K562 (cell line): ENCODE measurements around the gene FKBP2. TPM values are rescaled to one million over a fixed set of nuclear protein-coding genes. Genes with fewer than 3 reads are reported as not detected.

Source experiments
- CHD2 ChIP-seq: IDR thresholded peaks from 2 replicates; pipeline ENCODE4 v1.6.1; 2011; ENCODE audit warnings: low read depth, low read length
- CHD7 ChIP-seq: fragments of 200-600 bp; sonication (generic); IDR thresholded peaks from one replicate; pipeline ENCODE4 v1.6.1; 2012; ENCODE audit warnings: mild to moderate bottlenecking, low read depth, low read length, inconsistent platforms
- E2F3 ChIP-seq: fragments of 250-450 bp; sonication (Bioruptor Pico); IDR thresholded peaks from 2 replicates; pipeline ENCODE4 v1.4.0; 2020; ENCODE audit warnings: mild to moderate bottlenecking
- E2F8 ChIP-seq: fragments of 450-650 bp; IDR thresholded peaks from 2 replicates; pipeline ENCODE4 v1.7.1; 2018; ENCODE audit warnings: mild to moderate bottlenecking, low read depth; ENCODE audit not compliant: partially characterized antibody
- LARP7 ChIP-seq: fragments of 450-650 bp; IDR thresholded peaks from 2 replicates; pipeline ENCODE4 v1.6.1; 2016
- POLR2G ChIP-seq: fragments of 200-400 bp; formaldehyde crosslinking; IDR thresholded peaks from 2 replicates; pipeline ENCODE4 v1.6.1; 2017; ENCODE audit warnings: low read depth, mild to moderate bottlenecking, antibody characterized with exemption, low read length, moderate library complexity
- PRPF4 ChIP-seq: fragments of 200-400 bp; formaldehyde crosslinking; IDR thresholded peaks from one replicate; pipeline ENCODE4 v1.6.1; 2017; ENCODE audit warnings: low read length, low read depth, mild to moderate bottlenecking; ENCODE audit not compliant: insufficient read depth, poor library complexity, severe bottlenecking
- RBM22 ChIP-seq: fragments of 200-400 bp; formaldehyde crosslinking; IDR thresholded peaks from 2 replicates; pipeline ENCODE4 v1.6.1; 2018; ENCODE audit warnings: low read length, low read depth; ENCODE audit not compliant: poor library complexity, severe bottlenecking
- SETDB1 ChIP-seq: IDR thresholded peaks from one replicate; pipeline ENCODE4 v1.6.1; 2012; ENCODE audit warnings: low read length, control low read depth, inconsistent platforms
- SMAD1 ChIP-seq: fragments of 150-350 bp; IDR thresholded peaks from 2 replicates; pipeline ENCODE4 v1.6.1; 2014; ENCODE audit warnings: low read length, low read depth; ENCODE audit not compliant: partially characterized antibody
- SUPT5H ChIP-seq: fragments of 450-650 bp; IDR thresholded peaks from 2 replicates; pipeline ENCODE4 v1.6.1; 2016
- ZNF217 ChIP-seq: sonication (generic); formaldehyde crosslinking; IDR thresholded peaks from 2 replicates; pipeline ENCODE4 v1.8.0; 2022; ENCODE audit warnings: mild to moderate bottlenecking, missing genetic modification reagents
- polyA plus RNA-seq, 8 experiments: library from polyadenylated mRNA; depleted of rRNA in 4 of 8; stranded (reverse) in 5 of 8; unstranded in 3 of 8; fragments of >200 nt; fragmentation: Nextera tagmentation in 2 of 8; fragmentation: Illumina TruSeq in 1 of 8; extraction: Ambion mirVana in 2 of 8; extraction: Trizol in 1 of 8; gene quantifications; 2 replicates each; pipeline versions ENCODE4 v1.2.1 to v1.2.3, GENCODE V29; 2011 to 2014; ENCODE audit warnings: inconsistent platforms in 1 of 8, missing spikeins in 1 of 8
- total RNA-seq, 7 experiments: library from RNA; depleted of rRNA in 6 of 7; stranded (reverse); fragments of >200 nt in 6 of 7; fragmentation: Illumina TruSeq in 2 of 7; extraction: Trizol in 2 of 7; gene quantifications; 2 replicates each; pipeline versions ENCODE4 v1.2.1 to v1.2.3, GENCODE V29; 2011 to 2021; ENCODE audit warnings: low replicate concordance in 1 of 7

FKBP2 gene
- total and polyA plus RNA-seq, 9 of the 15 experiments (the other 6 are each of a cell fraction or from before 2014, with no cell fraction given), result 3.5 to 151 (median 58.1) TPM

- TF ChIP-seq CHD7 (peak; percentile 13), SETDB1 (no peak), ZNF217 (CRISPR knock-in tag) (no peak), RBM22 (peak; percentile 56), E2F3 (CRISPR knock-in tag) (0 out of 2 replicates have a peak, but pooled peaks have one; percentile 25), SUPT5H (peak; percentile 86), E2F8 (peak; percentile 31), POLR2G (peak; percentile 81), PRPF4 (no peak), CHD2 (0 out of 2 replicates have a peak, but pooled peaks have one; percentile 11), SMAD1 (peak; percentile 22), LARP7 (no peak)
Observed at GRCh38 chr11:64224151-64224890, 16.6 kb upstream of the FKBP2 start (continued).
